NCI-H2029 (cell line): ENCODE measurements around the gene AVL9.

ENCODE experiments used
- DNase-seq: peaks from one replicate; lab custom pipeline; 2025; lab: John Stamatoyannopoulos, UW

AVL9 gene

GRCh38 chr7:32533276-32534029 lies 38.2 kb downstream of the AVL9 start:
- no peak for DNase-seq

- no peak for DNase-seq
These were observed 39.9 kb downstream of the AVL9 start for GRCh38 chr7:32535162-32535702.

GRCh38 chr7:32536016-32536415 lies 40.7 kb downstream of the AVL9 start:
- DNase-seq, result no peak

GRCh38 chr7:32536585-32536984 lies 41.3 kb downstream of the AVL9 start:
- DNase-seq, result no peak

- no peak for DNase-seq
These were observed 42.5 kb downstream of the AVL9 start for GRCh38 chr7:32537760-32538159.

GRCh38 chr7:32539366-32539765 lies 44.1 kb downstream of the AVL9 start:
- no peak for DNase-seq

- DNase-seq, result no peak
These were observed 44.7 kb downstream of the AVL9 start for GRCh38 chr7:32539919-32540531.

- no peak for DNase-seq
These were observed 47.3 kb downstream of the AVL9 start for GRCh38 chr7:32542595-32542994.

GRCh38 chr7:32559480-32559879 lies 64.2 kb downstream of the AVL9 start:
- no peak for DNase-seq

- no peak for DNase-seq
These were observed 64.8 kb downstream of the AVL9 start for GRCh38 chr7:32560075-32560474.

GRCh38 chr7:32561613-32562012 lies 66.3 kb downstream of the AVL9 start:
- no peak for DNase-seq

- no peak for DNase-seq
These were observed 69.3 kb downstream of the AVL9 start for GRCh38 chr7:32564542-32564941.

GRCh38 chr7:32569388-32570289 lies 74.3 kb downstream of the AVL9 start:
- no peak for DNase-seq

- DNase-seq, result no peak
These were observed 77.9 kb downstream of the AVL9 start for GRCh38 chr7:32573110-32573687.

GRCh38 chr7:32574626-32575025 lies 79.3 kb downstream of the AVL9 start:
- no peak for DNase-seq

- no peak for DNase-seq
These were observed 82.1 kb downstream of the AVL9 start for GRCh38 chr7:32577421-32577820.

GRCh38 chr7:32579776-32580175 lies 84.5 kb downstream of the AVL9 start:
- DNase-seq, result no peak

- DNase-seq, result no peak
These were observed 85.4 kb downstream of the AVL9 start for GRCh38 chr7:32580646-32581045.

- DNase-seq, result no peak
These were observed 86.7 kb downstream of the AVL9 start for GRCh38 chr7:32582036-32582435.

GRCh38 chr7:32583791-32584190 lies 88.5 kb downstream of the AVL9 start:
- no peak for DNase-seq

- DNase-seq, result no peak
These were observed 91.3 kb downstream of the AVL9 start for GRCh38 chr7:32586291-32587221.
